NCI-H2081 treated with DMSO at 0.1 percent for 48 hours (cell line): ENCODE results near the gene KRTAP5-4.
"Not testable (repeated sequence)": the region's sequence is repeated elsewhere in the genome, so short reads cannot be mapped to it uniquely, and the experiment has no call there.

Experiments
- DNase-seq: peaks from one replicate; lab custom pipeline; 2025; lab: John Stamatoyannopoulos, UW

Gene KRTAP5-4

GRCh38 chr11:1600626-1601025, 21.3 kb downstream of the KRTAP5-4 start:
- no peak for DNase-seq

GRCh38 chr11:1598816-1599215, 23.1 kb downstream of the KRTAP5-4 start:
- no peak for DNase-seq

GRCh38 chr11:1598406-1598805, 23.5 kb downstream of the KRTAP5-4 start:
- DNase-seq: not testable (repeated sequence)

- DNase-seq: no peak
These were observed 24.0 kb downstream of the KRTAP5-4 start, which contains the start of gene KRTAP5-2 for GRCh38 chr11:1597994-1598380. TSS of gene KRTAP5-2 (minus strand) at chr11:1598294. CDS start at chr11:1598250, 44 bp downstream.

- DNase-seq: no peak
These were observed 24.5 kb downstream of the KRTAP5-4 start for GRCh38 chr11:1597331-1597993.

GRCh38 chr11:1596576-1597121, 25.3 kb downstream of the KRTAP5-4 start:
- DNase-seq: not testable (repeated sequence)

GRCh38 chr11:1595994-1596575, 25.9 kb downstream of the KRTAP5-4 start:
- DNase-seq: not testable (repeated sequence)

- no peak for DNase-seq
These were observed 29.3 kb downstream of the KRTAP5-4 start for GRCh38 chr11:1592628-1593027.

- DNase-seq: no peak
These were observed 31.9 kb downstream of the KRTAP5-4 start for GRCh38 chr11:1589996-1590395.

GRCh38 chr11:1589191-1589963, 32.6 kb downstream of the KRTAP5-4 start:
- not testable (repeated sequence) for DNase-seq

- DNase-seq: no peak
These were observed 35.2 kb downstream of the KRTAP5-4 start for GRCh38 chr11:1586699-1587098.

- not testable (repeated sequence) for DNase-seq
These were observed 37.1 kb downstream of the KRTAP5-4 start, which contains the start of gene KRTAP5-1 for GRCh38 chr11:1584661-1585370. TSS of gene KRTAP5-1 (minus strand) at chr11:1585283. CDS start at chr11:1585249, 34 bp downstream.

- not testable (repeated sequence) for DNase-seq
These were observed 39.0 kb downstream of the KRTAP5-4 start for GRCh38 chr11:1582909-1583308.

- DNase-seq: no peak
These were observed 40.0 kb downstream of the KRTAP5-4 start for GRCh38 chr11:1581976-1582375.

GRCh38 chr11:1576825-1577224, 45.1 kb downstream of the KRTAP5-4 start:
- no peak for DNase-seq

GRCh38 chr11:1575756-1576155, 46.2 kb downstream of the KRTAP5-4 start:
- DNase-seq: not testable (repeated sequence)

- DNase-seq: no peak
These were observed 47.0 kb downstream of the KRTAP5-4 start for GRCh38 chr11:1574933-1575242.

GRCh38 chr11:1574238-1574932, 47.6 kb downstream of the KRTAP5-4 start:
- no peak for DNase-seq

- DNase-seq: no peak
These were observed 48.1 kb downstream of the KRTAP5-4 start for GRCh38 chr11:1573903-1574237.

GRCh38 chr11:1573077-1573902, 48.6 kb downstream of the KRTAP5-4 start:
- no peak for DNase-seq
